NCI-H748 treated with DMSO at 0.1 percent for 48 hours (cell line): ENCODE results near the gene HEBP2.
A peak's percentile ranks its signal among the peaks of the same experiment; 100 is the strongest.
"Not testable (repeated sequence)": the region's sequence is repeated elsewhere in the genome, so short reads cannot be mapped to it uniquely, and the experiment has no call there.

Source experiments
- DNase-seq: peaks from one replicate; lab custom pipeline; 2025; lab: John Stamatoyannopoulos, UW

Gene HEBP2

GRCh38 chr6:138424004-138424904 lies 20.2 kb downstream of the HEBP2 start:
- no peak for DNase-seq

GRCh38 chr6:138425256-138425655 lies 21.2 kb downstream of the HEBP2 start:
- DNase-seq: not testable (repeated sequence)

- DNase-seq: no peak
These were observed 22.6 kb downstream of the HEBP2 start for GRCh38 chr6:138426500-138427123.

GRCh38 chr6:138427701-138428100 lies 23.7 kb downstream of the HEBP2 start:
- no peak for DNase-seq

DNA sequence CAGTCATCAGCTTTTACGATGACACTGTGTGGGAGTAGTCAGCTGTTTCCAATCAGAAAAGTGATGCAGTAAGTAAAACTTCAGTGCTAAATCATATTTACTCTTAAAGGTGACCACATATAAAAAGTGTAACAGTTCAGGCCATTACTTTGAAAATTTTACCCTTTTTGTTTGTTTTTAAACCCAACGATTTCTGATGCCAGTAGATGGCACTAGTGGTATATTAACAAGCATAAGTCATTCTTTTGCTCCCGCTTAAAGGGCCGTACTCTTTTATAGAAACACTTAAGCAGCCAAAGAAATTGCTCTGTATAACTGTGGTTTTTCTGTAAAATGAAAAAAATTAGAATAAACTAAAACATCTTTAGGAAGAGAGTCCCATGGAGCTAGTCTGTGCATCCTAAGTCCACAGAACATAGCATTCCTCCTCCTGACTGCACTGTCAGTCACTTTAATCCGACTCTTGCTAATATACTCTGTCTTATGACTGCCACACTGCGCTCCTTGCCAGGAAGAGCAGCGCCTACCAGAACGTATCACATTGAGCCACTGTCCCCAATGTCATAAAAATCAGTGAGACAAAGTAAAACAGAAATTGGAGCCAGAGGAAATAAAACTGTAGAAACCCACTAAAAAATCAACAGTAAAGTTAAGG lies 25.0 kb downstream of the HEBP2 start:
- DNase-seq: peak; percentile 32

DNA sequence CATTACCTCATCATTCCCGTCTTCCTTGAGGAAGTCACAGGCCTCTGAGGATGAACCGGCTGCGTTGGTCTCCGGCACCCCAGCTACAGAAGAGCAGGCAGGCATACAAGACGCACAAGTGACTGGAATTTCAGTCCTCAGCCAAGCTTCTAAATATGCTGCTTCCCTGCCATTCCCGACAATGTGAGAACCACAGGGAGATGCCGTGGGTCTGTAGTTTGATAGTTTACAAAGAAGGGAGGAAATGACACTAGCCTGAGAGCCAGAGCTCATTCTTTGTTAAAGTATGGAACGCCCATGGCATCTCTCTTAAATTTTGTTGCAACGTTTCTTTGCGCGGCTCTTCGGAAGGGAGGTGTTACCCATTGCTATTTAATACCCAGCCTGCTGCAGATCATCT lies 25.7 kb downstream of the HEBP2 start:
- DNase-seq: no peak

- no peak for DNase-seq
These were observed 26.5 kb downstream of the HEBP2 start for GRCh38 chr6:138430361-138431145.

DNA sequence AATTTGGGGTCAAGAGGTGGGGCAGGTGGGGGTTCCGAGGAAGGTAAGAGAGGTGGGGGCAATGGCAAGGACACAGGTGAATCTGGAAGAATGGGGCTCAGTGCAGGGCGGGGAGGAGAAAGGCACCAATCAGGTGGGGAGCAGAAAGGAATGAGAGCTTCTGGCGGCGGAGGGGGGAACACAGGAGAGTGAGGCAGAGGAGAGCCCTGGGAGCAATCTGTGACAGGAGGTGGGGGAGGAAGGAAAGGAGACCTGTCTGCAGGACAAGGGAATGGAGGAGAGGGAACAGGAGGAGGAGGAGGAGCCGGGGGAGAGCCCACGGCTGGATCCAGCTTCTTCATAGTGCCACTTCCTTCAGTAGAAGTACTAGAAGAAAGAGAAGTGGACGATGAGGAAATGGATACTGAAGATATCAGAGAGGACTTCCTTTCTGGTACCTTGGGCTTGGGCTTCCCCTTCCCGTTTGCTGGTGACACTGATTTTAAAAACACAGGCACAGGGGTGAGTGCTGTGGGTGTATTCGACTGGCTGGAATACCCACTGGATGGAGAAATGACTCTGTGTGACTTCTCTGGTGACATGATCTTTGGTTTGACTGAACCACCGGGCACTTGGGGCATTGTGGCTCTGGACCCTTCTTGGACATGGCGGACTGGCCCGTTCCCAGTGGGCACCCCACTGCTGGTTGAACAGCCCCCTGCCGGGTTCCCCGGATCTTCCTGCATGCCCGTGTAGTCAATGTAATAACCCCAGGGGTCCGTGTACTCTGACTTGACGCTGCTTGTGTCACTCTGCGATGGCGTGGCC lies 27.4 kb downstream of the HEBP2 start:
- DNase-seq: no peak

DNA sequence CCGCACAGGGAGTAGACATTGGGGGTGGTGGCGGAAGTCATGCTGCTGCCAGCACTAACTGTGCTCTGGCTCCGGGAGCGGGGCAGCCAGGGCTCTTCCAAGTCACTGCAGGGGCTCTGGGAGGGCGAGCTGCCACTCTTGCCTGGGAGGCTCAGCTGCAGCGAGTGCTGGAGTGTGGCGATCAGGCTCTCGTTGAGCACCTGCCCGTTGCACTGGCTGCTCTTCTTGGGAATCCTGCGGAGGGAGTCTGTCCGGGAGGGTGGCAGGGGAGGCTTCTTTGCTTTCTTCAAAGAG lies 28.0 kb downstream of the HEBP2 start:
- DNase-seq: no peak

GRCh38 chr6:138434096-138434495 lies 30.1 kb downstream of the HEBP2 start:
- no peak for DNase-seq

- DNase-seq: no peak
These were observed 30.9 kb downstream of the HEBP2 start for GRCh38 chr6:138434925-138435324.

- DNase-seq: no peak
These were observed 35.5 kb downstream of the HEBP2 start for GRCh38 chr6:138439546-138439945.

DNA sequence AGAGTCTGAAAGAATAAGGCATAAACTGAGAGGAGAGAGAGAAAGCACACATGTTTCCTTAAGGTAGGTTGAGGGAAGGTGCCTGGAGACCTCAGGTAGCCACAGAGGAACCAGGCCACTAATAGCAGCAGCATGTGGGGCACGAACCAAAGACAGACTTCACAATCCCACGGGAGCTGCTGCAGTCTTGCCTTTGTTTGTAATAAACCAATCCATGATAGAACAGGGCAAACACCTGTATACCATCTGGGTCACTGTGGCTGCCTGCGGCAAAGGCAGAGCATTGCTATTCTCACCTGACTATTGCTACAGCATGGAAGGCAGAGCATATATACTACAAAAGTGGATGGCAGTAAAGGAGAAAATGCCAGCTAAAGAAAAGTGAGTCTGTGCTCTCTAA lies 36.3 kb downstream of the HEBP2 start:
- DNase-seq: no peak

GRCh38 chr6:138440758-138441357 lies 36.8 kb downstream of the HEBP2 start:
- DNase-seq: no peak

GRCh38 chr6:138441965-138442364 lies 37.9 kb downstream of the HEBP2 start:
- DNase-seq: no peak

DNA sequence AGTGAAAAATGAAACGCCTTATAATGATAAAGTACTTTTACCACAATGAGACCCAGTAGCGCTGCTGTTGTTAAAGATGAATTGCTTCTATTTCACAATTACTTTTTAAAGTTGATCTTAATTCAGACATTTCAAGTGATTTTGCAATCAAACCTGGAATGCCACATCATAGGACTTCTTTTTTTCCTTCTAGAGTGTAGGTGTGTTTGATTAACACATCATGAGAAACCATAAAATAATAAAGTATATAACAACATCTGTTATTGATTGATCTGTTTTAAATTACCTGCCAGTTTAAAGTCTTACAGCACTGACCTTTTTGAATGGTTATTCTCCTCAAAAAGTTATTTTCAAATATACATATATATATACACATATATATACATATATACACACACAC lies 38.6 kb downstream of the HEBP2 start:
- DNase-seq: no peak

DNA sequence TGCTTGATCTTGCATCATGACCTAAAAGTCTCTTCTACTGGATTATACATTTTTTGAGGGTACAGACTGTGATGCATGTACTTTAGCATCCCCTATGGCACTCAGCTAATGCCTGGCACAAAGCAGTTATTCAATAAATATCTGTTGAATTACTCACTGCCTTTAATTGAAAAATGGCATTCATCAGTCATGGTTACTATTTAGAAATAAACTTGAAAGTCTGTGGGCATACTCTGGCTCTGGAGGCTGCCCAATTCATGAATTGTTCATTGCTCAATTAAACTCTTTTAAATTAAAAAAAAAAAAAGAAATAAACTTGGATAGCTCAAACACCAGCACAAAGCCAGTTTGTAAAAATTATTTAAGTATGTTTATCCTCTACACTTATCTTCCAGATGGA lies 40.0 kb downstream of the HEBP2 start:
- DNase-seq: no peak

DNA sequence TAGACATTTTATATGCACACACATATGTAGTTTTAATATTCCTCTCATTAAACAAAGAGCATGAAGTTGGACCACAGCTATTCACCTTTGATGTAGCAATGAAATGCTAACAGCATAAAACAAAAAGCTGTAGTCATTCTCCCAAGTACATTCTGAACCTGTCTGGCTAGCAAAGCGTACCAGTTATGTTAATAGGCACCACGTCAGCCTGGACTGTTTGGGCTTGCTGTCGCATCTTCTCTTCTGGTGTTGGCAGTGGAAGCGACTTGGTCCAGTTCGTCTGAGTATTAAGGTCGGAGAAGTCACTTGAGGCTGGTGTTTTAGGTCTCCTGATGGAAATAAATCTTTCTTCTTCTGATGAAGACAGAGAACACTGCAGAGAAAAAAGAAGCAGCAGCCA lies 42.8 kb downstream of the HEBP2 start:
- no peak for DNase-seq

DNA sequence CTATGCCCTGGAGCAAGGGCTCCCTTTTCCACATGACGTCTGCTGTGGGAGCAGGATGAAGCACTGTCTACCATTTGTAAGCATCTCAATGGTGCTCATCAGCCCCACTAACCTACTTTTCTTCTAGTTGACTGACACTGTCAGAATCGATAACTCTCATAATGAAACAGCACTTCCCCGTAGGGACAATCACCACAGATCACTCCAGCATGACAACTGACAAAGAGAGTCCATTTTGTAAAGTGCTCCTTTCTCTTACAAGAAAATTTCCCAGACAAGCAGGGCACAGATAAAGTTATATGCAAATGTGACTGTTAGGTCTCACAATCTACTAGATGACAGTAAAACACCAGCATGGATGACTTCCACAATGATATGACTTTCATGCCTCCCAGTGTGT lies 46.4 kb downstream of the HEBP2 start:
- DNase-seq: no peak

- no peak for DNase-seq
These were observed 47.0 kb downstream of the HEBP2 start for GRCh38 chr6:138451043-138451442.
